H54 (cell line): ENCODE results near the gene DNAH3.
A peak's percentile ranks its signal among the peaks of the same experiment; 100 is the strongest.

Source experiments
- DNase-seq: peaks from one replicate; pipeline ENCODE4 v3.0.0; 2011; ENCODE audit warnings: low spot score, mixed read lengths; ENCODE audit not compliant: insufficient read length
- FAIRE-seq: peaks from 3 replicates; lab custom pipeline; 2011; peaks lifted over from hg19 to GRCh38; lab: Jason Lieb, UNC
- POLR2A ChIP-seq: IDR thresholded peaks from 2 replicates; pipeline ENCODE4 v1.6.1; 2011; ENCODE audit warnings: low read depth, mild to moderate bottlenecking, low read length

The DNAH3 gene

DNA sequence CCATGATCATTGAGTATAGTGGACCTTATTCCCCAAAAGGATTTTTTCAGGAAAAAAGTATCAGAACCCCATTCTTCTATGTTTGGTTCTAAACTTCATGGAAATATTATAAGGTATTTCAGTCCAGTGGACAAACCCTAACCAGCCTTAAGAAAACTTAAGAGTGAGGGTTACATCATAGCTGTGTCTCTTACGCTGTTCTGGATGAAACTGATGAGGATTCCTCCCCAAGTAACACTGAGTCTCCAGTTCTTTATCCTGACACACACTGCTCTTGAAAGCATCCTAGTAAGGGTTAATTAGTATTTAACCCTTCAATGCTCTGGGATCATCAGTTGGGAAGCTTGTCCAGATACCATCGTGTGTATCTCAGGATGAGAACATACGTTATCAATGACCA is 245.1 kb downstream of the DNAH3 start:
- TF ChIP-seq POLR2A, result no peak
- no peak for FAIRE-seq
- no peak for DNase-seq

DNA sequence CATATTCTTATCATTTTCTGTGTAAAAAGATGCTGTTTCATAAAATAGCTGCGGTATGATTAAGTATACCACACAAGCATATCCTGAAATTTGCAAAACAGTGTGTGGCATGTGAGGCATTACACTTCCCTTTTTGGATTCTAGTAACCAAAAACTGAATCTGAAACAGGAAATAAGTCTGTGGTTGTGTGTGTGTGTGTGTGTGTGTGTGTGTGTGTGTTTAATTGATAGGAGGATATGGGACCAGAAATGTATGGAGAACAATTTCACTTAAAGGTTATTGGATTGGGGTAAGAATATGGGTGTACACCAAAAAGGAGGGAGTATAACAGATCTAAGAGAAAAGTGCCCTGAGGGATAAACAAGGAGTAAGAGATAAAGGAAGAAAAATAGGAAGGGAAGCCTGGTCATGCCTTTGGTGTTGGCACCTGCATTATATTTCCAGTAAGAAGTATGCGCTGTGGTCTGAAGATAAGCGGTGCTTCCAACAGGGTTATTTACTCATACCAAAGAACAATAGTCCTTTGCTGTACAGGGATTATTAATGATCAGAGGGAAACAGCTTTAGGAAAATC is 246.1 kb downstream of the DNAH3 start:
- DNase-seq (no peak), FAIRE-seq (no peak)
- TF ChIP-seq POLR2A, result no peak

DNA sequence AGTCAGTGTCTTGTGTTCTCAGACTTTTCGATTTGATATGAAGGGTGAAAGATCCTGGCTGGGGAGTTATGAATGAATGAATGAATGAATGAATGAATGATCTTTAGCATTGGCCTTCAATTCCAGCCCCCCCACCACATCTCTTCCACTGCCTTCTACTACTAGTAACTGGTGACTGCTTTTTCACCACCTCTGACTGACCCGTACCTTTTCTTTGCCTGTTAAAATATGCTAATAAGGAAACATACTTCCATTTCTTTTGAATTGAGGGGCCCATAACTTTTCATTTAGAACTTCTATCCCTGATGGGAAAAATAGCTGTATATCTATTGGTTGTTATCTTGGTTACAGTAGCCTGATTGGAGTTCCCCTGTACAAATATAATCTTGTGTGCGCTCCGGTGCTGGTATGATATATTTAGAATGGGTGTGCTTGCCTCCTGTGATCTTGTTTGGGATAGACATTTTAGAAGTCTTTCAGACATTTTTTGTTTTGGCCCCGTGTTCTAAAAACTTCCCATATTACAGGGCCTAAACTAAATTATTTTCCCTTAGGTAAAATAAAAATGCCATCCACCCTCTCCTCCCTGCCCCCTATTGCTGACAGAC is 246.6 kb downstream of the DNAH3 start:
- DNase-seq, result no peak
- no peak for TF ChIP-seq POLR2A
- no peak for FAIRE-seq

DNA sequence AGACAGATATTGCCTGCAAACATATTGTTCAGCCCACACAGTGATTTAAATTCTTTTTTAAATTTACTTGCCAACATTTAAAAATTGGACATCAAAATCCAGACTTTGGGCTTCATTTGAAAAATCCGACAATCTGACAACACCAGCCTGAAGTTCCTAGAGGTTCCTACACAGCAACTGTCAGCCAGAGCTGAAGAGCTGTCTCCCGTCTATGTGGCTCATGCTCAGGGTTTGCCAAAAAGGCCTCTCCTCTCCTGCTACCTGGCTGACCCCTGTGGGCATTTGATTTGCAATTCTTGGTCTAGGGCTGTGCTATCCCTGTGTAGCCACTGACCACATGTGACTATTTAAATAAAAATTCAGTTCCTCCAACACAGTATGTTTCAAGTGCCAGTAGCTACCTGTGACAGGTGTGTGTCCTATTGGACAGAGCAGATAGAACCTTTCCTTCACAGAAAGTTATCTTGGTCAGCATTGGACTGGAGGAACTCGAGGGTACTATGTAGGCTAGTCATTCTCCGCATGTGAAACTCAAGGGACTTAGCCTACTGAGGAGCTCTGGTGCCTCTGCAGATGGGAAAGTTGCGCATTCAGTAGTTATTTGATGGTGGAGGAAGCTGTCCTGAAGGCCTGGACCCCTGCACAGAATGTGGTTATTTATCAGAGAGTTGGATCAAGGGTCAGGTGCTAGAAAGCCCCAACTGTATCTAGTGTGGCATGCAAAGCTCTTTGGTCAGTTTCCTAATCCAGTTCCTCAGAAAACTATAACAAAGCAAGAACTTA is 247.3 kb downstream of the DNAH3 start:
- no peak for DNase-seq
- FAIRE-seq, result no peak
- TF ChIP-seq POLR2A, result no peak

DNA sequence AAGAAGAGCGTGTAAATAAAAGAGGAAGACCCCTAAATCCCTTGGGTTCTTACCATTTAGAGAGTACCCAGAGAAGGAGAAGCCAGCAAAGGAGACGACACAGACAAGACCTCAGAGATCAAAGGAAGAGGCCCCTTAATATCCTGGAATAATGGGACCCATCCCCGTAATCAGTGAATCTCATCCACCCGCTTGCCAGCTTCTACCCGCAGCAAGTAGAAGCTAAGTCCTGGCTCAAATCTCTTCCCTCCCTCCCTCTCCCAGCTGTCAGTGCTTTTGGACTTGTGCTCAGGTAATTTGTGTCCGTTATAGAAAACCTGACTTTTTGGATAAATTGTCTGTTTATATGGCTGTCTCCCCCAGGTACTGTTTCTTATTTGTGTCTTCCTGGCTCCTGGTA is 248.2 kb downstream of the DNAH3 start:
- TF ChIP-seq POLR2A, result no peak
- FAIRE-seq (no peak), DNase-seq (no peak)

DNA sequence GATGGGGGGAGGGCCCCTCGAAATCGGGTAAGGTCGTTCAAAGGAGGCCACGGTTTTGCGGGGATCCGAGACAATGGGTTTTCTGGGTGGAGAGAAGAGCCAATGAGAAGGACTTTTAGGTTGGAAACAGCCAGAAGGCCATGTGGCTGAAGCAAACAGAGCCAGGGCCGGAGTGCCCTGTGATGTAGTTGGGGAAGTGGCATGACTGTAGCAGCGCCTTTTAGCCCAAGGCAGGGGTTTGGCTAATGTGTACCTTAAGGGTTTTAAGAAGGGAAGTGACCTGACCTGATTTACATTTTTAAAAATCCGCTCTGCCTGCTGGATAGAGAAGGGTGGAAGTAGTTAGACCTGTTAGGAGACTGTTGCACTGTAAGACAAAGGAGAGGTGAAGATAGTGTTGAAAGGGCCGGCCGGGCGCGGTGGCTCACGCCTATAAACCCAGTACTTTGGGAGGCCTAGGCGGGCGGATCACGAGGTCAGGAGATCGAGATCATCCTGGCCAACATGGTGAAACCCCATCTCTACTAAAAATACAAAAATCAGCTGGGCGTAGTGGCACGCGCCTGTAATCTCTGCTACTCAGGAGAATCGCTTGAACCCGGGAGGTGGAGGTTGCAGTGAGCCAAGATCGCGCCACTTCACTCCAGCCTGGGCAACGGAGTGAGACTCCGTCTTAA is 249.1 kb downstream of the DNAH3 start:
- no peak for TF ChIP-seq POLR2A
- no peak for DNase-seq
- no peak for FAIRE-seq

DNA sequence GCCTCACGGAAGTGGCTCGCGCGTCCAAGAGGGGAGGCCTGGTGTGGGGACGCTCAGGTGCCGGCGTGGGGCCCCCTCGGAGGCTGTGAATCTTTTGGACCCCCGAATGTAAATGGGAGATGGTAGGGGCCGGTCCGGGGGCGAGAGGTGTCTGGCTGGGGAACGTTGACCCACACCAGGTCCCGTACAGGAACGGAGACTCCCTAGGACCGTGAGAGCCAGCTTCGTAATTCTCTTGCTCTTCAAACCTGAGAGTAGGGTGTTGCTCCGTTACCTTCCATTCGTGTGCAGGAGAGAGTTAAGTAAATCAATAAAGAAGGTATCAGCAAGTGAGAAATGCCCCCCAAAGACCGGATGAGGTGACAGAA is 249.6 kb downstream of the DNAH3 start:
- DNase-seq (no peak), FAIRE-seq (no peak)
- no peak for TF ChIP-seq POLR2A

DNA sequence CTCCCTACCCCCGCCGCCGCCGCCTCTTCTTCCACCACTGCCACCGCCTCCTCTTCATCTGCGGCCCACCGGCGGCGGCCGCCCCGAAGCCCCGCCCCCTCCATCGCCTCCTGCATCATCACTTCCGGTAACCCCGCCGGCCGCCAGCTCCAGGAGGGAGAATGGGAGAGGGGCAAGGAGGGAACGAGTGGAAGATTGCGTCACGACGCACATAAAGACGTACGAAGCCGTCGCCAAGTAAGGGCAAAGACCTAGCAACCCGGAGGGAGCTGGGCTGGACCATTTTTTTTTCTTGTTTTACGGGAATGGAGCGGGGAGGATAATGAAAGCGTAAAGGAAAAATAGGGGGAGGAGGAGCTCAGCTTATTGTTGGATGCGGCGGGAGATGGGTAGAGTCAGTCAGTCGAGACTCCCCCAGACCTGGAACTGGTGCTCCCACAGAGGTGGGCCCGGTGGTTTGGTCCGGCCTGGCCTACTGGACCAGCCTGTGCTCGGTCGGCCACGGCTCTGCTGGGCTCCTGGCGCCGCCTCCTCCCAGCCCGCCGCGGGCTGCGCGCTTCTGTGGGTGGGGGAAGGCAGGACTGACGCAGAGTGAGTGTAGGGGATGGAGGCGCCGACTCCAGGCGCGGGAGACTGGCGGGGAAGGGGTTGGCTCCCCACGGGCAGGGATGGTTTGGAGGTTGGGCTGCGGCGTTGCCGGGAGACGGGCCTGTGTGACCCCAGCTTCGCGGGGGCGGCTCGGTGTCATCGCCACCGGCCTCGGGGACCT is 250.2 kb downstream of the DNAH3 start, which contains the start of the genes DCUN1D3 and LYRM1:
DCUN1D3 (minus strand) TSS at position 60 of the 769 bp plus-strand sequence. CDS start 37,820 bp downstream, outside the sequence.
LYRM1 (plus strand) TSS at position 473 of the 769 bp plus-strand sequence. CDS start 14,785 bp downstream, outside the sequence.
- peak; percentile 78 for TF ChIP-seq POLR2A
- DNase-seq, result peak; percentile 80
- peak; percentile 48 for FAIRE-seq

DNA sequence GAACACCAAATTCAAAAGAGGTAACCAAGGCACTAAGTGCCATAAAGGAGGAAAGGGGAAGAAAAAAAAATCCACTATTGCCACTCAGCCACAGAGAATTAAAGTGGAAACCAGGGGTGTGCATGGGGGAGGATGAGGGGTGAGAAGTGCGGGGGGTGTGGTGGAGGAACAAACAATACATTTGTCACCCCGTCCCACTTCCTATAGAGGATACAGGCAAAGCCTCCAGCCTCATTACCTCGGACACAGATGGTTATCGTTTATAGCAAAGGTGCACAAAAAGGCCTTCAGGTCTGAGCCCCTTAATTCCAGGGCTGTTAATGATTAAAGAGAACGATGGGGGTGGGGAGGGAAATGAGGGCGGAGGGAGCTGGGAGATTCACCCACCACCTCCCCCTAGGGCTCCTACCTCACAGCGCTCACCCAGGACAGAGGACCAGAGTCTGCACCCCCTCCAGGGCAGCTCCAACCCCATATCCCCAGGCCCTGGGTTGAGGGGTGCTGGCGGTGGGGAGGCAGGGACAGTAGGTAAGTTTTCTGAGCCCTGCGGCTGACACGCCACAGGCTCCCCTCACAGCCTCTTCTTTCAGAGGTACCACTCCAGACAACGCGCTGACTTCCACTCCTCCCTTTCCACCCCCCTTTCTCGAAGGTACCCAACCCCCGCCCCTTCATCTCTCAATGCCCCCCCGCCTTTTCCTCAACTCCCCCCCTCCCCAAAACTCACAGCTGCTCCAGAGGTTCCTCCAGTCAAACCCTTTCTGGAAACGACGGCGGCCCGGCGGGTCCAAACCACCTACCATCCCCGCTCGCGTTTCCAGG is 251.0 kb downstream of the DNAH3 start:
- DNase-seq, result no peak
- TF ChIP-seq POLR2A, result no peak
- no peak for FAIRE-seq

DNA sequence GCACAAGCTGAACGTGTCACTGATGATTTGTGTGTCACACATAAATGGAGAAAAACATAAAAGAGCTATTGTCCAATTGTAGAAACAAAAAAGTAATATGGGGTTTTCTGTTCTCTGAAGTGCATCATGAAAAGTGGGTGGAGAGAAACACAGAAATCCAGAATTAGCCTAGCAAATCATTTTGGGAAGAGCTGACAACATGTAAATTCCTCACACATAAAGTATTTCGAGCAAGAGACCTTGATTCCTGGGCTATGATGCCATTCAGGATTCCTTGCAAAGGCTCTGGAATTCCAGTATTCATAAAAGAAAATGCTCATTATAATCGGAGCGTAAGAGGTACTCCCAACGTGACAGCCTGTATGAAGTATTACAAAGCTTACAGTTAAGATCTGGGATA is 251.6 kb downstream of the DNAH3 start:
- DNase-seq, result no peak
- TF ChIP-seq POLR2A, result no peak
- no peak for FAIRE-seq

DNA sequence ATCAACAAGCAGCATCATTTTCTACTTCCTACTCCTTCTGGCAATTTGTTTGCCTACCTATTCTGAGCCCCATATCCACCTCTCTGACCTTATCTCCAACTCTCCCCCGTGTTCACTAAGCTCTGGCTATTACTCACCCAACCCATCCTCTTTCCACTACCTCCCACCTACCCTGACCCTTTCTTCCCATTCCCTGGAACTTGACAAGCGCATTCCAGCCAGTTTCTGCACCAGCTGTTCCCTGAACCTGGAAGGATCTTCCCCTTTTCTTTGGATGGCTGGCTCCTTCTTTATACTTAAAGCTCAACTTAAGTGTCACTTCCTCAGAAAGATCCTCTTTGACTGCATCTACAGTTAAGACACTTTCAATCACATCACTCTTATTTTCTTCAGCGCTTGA is 252.7 kb downstream of the DNAH3 start:
- DNase-seq (no peak), FAIRE-seq (no peak)
- no peak for TF ChIP-seq POLR2A

DNA sequence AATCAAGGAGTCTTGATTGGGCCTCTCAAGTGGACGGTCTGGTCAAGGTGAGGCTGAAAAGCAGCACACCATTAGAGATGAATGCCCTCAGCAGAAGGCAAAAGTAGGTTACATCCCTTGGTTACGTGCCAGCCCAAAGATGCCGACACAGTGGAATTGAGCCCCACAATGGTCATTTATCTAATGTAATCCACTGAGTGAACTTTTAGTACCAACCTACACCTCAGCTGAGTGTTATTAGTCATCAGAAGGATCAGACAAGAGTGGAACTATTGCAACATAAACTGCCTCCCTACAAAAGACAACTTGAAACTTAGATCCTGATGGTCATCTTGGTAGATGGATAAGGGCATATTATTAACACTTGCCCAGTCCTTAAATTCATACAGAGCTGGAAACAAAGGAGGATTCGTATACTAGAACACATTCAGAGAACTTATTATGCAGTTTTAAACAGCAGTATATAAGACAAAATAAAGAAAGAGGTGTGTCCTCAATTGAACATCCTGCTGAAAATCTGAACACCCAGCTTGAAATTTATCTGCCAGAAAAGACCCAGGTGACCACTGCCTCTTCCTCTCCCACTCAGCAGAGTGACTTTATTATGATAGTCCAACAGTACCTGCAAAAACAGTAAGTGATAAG is 253.3 kb downstream of the DNAH3 start:
- FAIRE-seq, result peak; percentile 45
- no peak for TF ChIP-seq POLR2A
- no peak for DNase-seq

DNA sequence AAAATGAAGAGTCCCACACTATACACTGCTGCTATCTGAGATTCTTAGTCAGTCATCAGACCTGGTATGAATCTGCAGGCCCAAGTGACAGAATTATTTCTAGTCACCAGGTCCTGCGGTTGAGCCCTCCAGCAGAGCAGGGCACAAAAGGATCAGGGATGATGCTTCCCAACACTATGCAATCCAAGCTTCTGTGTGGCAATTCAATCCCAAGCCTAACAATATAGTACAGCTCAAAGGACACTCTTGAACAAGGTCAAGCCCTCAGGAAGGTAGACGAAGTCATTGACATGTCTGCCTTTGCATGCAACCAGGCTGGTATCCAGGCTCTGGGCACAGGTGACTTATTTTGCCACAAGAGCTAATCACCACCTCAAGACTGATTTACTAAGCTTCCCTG is 256.3 kb downstream of the DNAH3 start:
- DNase-seq (no peak), FAIRE-seq (no peak)
- no peak for TF ChIP-seq POLR2A
